GM12864 (cell line): ENCODE results near the gene ZIC4.

ENCODE experiments used
- DNase-seq: peaks from one replicate; pipeline ENCODE4 v3.0.0-alpha.2; 2011; ENCODE audit warnings: low read depth
- H3K4me3 ChIP-seq: 2 replicates; pipeline ENCODE4 v1.5.1; 2011; ENCODE audit warnings: mild to moderate bottlenecking, low read depth, low read length, control low read depth
- CTCF ChIP-seq: IDR thresholded peaks from 2 replicates; pipeline ENCODE4 v1.5.1; 2011; ENCODE audit warnings: low read depth, mild to moderate bottlenecking, moderate library complexity, low read length, control low read depth, inconsistent platforms; ENCODE audit errors: missing control alignments

ZIC4 gene

DNA sequence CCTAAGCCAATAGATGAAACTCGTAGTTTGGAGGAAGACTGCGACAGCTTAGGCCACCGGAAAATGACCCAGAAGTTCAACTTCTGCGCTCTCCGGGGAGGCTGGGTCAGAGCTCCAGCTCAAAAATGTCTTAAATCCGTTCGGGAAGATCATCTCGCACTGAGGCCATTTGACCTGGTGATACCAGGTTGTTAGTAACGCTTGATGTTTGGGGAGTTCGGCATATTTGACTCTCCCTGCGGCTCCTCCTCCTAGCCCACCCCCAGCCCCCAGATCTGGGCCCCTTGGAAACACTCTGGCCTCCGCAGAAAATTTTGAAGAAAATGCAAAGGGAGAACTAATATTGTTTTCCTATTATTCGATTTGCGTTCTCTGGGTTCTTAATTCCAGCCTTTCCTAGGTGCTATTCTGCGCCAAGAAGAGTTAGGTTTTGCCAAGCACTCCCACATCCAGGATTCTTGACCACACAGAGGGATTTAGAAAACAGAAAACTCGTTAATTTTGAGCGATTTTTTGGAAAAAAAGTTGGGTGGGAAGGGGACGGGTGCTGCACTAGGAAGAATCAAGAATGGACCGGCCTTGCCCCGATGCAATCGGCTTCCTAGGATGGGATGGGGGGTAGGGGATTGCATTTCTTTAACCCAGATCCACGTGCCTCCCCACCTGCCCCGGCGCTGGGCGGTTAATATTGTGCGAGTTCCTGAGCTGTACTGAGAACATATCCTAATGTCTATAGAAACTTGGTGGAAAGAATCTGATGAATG, 50.0 kb downstream of the ZIC4 start:
- TF ChIP-seq CTCF: no peak
- no peak for DNase-seq
- H3K4me3 ChIP-seq: no peak overlapping the region

- H3K4me3 ChIP-seq: no peak overlapping the region
- DNase-seq: no peak
- no peak for TF ChIP-seq CTCF
Observed at GRCh38 chr3:147355753-147356090, 50.6 kb downstream of the ZIC4 start.

DNA sequence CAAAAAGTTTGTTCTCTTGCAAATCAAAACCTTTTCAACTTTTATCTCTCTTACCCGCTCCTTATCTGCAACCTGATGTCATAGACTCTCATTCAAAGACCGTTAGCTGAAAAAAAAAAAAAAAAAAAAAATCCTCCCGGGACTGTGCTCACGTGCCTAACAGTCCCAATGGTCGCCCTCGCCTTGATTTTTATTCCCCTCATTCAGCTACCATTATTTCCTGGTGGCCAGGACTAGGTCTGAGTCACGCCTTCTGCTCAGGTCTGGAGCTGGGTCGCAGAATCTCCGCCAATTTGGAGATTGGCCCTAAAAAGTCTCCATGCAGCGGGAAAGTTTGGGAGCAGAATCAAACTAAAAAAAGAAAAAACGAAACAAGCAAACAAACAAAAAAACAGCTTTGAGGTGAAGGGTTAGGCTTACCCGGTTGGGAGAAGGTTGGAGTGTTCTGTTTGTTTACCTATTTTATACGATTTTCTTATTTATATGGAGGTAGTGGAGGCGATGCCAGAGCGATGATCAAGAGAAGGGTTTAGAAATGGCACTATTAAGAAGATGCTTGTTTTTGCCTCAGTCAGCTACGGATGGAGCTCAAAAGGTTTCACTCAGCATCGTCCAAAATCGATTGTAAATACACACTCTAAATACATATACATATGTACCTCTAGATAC, 51.1 kb downstream of the ZIC4 start:
- no peak for TF ChIP-seq CTCF
- H3K4me3 ChIP-seq: no peak overlapping the region
- DNase-seq: no peak

GRCh38 chr3:147354623-147355022, 51.7 kb downstream of the ZIC4 start:
- TF ChIP-seq CTCF: no peak
- DNase-seq: no peak
- H3K4me3 ChIP-seq: no peak overlapping the region

GRCh38 chr3:147351301-147351700, 55.0 kb downstream of the ZIC4 start:
- no peak for DNase-seq
- no peak overlapping the region for H3K4me3 ChIP-seq
- TF ChIP-seq CTCF: no peak

DNA sequence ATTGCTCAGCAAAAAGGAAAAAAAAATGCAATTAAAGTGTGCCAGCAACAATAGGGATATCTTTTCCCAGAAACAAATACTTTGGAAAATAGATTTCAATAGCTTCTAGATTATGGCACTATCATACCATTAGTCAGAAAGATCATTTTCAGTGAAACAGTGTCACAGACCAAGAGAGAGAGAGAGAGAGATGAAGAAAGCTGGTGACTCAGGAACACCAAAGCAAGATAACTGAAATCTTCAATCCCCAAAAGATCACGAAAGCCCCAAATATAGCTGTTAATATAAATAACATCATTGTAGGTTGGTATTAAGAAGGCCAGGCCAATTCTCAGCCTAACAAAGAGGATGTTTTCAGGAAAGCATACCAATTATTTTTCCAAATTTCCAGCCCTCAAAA, 57.4 kb downstream of the ZIC4 start:
- no peak for DNase-seq
- no peak for TF ChIP-seq CTCF
- no peak overlapping the region for H3K4me3 ChIP-seq

DNA sequence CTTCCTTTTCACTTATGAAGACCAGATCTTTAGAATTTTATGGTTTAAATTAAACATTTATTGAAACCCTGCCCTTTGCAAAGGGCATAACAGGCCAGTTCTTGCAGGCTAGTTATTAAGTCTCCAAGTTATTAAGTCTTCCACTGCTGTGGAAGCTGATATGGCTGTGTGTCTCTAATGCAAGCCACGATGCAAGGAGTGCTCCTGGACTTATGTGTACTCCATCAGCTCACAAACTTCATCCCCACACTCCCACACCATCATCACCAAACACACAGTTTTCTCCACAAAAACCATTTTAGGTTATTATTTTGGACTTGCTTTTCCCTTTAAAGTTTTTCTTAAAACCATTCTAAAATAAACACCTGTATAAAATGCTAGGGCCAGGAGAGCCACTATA, 62.4 kb downstream of the ZIC4 start:
- DNase-seq: no peak
- H3K4me3 ChIP-seq: no peak overlapping the region
- TF ChIP-seq CTCF: no peak
